SK-N-SH (cell line): ENCODE data around the gene NIPAL4. TPM values are rescaled to one million over a fixed set of nuclear protein-coding genes. Genes with fewer than 3 reads are reported as not detected.

ENCODE experiments used
- CTCF ChIA-PET: fragments of 300-600, 350-600 bp; formaldehyde crosslinking; extraction: SDS; loops from one replicate; lab custom pipeline; 2021; lab: Yijun Ruan, JAX
- POLR2A ChIA-PET: fragments of 350-600 bp; sonication (Branson Sonifier 250); formaldehyde crosslinking; extraction: SDS; loops from one replicate; lab custom pipeline; 2020; ENCODE audit warnings: antibody characterized with exemption, inconsistent platforms; lab: Yijun Ruan, JAX
- DNase-seq: peaks from one replicate; pipeline ENCODE4 v3.0.0; 2012
- H2AFZ ChIP-seq: fragments of 200-600 bp; sonication (generic); 2 replicates; pipeline ENCODE4 v1.8.1; 2016; ENCODE audit warnings: antibody characterized with exemption, mild to moderate bottlenecking, low read depth
- H3F3A ChIP-seq: fragments of 200-600 bp; sonication (generic); replicated peaks from 2 replicates; pipeline ENCODE3; 2016; ENCODE audit warnings: antibody characterized with exemption, mild to moderate bottlenecking; ENCODE audit not compliant: insufficient read depth
- H3K27ac ChIP-seq, 2 experiments: fragments of 200-500 bp in 1 of 2; fragments of 200-600 bp in 1 of 2; sonication (Bioruptor generic) in 1 of 2; sonication (generic), shearing (Covaris generic) in 1 of 2; 2 replicates each; pipeline versions ENCODE4 v1.5.1 to v1.6.1; 2014 to 2016; ENCODE audit warnings: low read depth in 2 of 2, inconsistent platforms in 1 of 2, low read length in 1 of 2, mild to moderate bottlenecking in 1 of 2, mixed read lengths in 1 of 2
- H3K27me3 ChIP-seq: fragments of 200-600 bp; sonication (generic), shearing (Covaris generic); 2 replicates; pipeline ENCODE4 v1.6.1; 2016; ENCODE audit warnings: mixed run types; ENCODE audit not compliant: insufficient read depth
- H3K36me3 ChIP-seq, 2 experiments: fragments of 200-500 bp in 1 of 2; fragments of 200-600 bp in 1 of 2; sonication (Bioruptor generic) in 1 of 2; sonication (generic) in 1 of 2; replicated peaks in 1 of 2; 2 replicates each; pipeline versions ENCODE3 to v1.5.1; 2014 to 2016; ENCODE audit warnings: low read length in 1 of 2, mild to moderate bottlenecking in 1 of 2; ENCODE audit not compliant: insufficient read depth in 2 of 2, control insufficient read depth in 1 of 2
- H3K4me1 ChIP-seq, 2 experiments: fragments of 200-500 bp in 1 of 2; fragments of 200-600 bp in 1 of 2; sonication (Bioruptor generic) in 1 of 2; sonication (generic), shearing (Covaris generic) in 1 of 2; 2 replicates each; pipeline versions ENCODE4 v1.5.1 to v1.6.1; 2014 to 2016; ENCODE audit warnings: low read depth in 1 of 2, low read length in 1 of 2, mixed run types in 1 of 2; ENCODE audit not compliant: insufficient read depth in 2 of 2, control insufficient read depth in 1 of 2
- H3K4me2 ChIP-seq: fragments of 200-600 bp; sonication (generic), shearing (Covaris generic); 2 replicates; pipeline ENCODE4 v1.6.1; 2017; ENCODE audit warnings: mixed run types
- H3K4me3 ChIP-seq, 2 experiments: fragments of 200-500 bp in 1 of 2; fragments of 200-600 bp in 1 of 2; sonication (Bioruptor generic) in 1 of 2; sonication (generic), shearing (Covaris generic) in 1 of 2; 2 replicates each; pipeline versions ENCODE4 v1.5.1 to v1.8.1; 2014 to 2016; ENCODE audit warnings: low read depth in 2 of 2, inconsistent platforms in 1 of 2, low read length in 1 of 2, mild to moderate bottlenecking in 1 of 2, mixed read lengths in 1 of 2, moderate library complexity in 1 of 2
- H3K79me2 ChIP-seq: fragments of 200-600 bp; sonication (generic); 2 replicates; pipeline ENCODE4 v1.8.1; 2017; ENCODE audit warnings: mild to moderate bottlenecking; ENCODE audit not compliant: insufficient read depth
- H3K9ac ChIP-seq: fragments of 200-600 bp; sonication (generic); 2 replicates; pipeline ENCODE4 v1.6.1; 2017; ENCODE audit warnings: mixed run types
- H3K9me2 ChIP-seq: fragments of 200-600 bp; sonication (generic); 2 replicates; pipeline ENCODE4 v1.6.1; 2017; ENCODE audit warnings: mixed run types
- H3K9me3 ChIP-seq: fragments of 200-600 bp; sonication (generic); 2 replicates; pipeline ENCODE4 v1.6.1; 2017; ENCODE audit warnings: mixed run types, mild to moderate bottlenecking, moderate library complexity
- H4K20me1 ChIP-seq: fragments of 200-600 bp; sonication (generic); 2 replicates; pipeline ENCODE4 v1.6.1; 2017; ENCODE audit warnings: mild to moderate bottlenecking, mixed run types; ENCODE audit not compliant: insufficient read depth
- CHD2 ChIP-seq: fragments of 150-350 bp; IDR thresholded peaks from 2 replicates; pipeline ENCODE4 v1.6.1; 2018; ENCODE audit warnings: low read length; ENCODE audit not compliant: partially characterized antibody
- EP300 ChIP-seq, 2 experiments: IDR thresholded peaks; 2 replicates each; pipeline versions ENCODE4 v1.4.0 to v1.6.1; 2012; ENCODE audit warnings: borderline replicate concordance in 1 of 2, low read depth in 1 of 2, low read length in 1 of 2
- FOSL2 ChIP-seq: IDR thresholded peaks from 2 replicates; pipeline ENCODE4 v1.4.0; 2012; ENCODE audit warnings: low read depth, mild to moderate bottlenecking, moderate library complexity, borderline replicate concordance
- FOXJ3 ChIP-seq: sonication (generic); formaldehyde crosslinking; IDR thresholded peaks from 2 replicates; pipeline ENCODE4 v1.5.1; 2020; ENCODE audit warnings: mild to moderate bottlenecking, missing genetic modification reagents
- FOXM1 ChIP-seq: IDR thresholded peaks from 2 replicates; pipeline ENCODE4 v1.4.0; 2012; ENCODE audit warnings: low read depth, mild to moderate bottlenecking
- JUND ChIP-seq: IDR thresholded peaks from 2 replicates; pipeline ENCODE4 v1.4.0; 2012
- NFIC ChIP-seq: IDR thresholded peaks from 2 replicates; pipeline ENCODE4 v1.4.0; 2012; ENCODE audit warnings: borderline replicate concordance
- NRF1 ChIP-seq: IDR thresholded peaks from 2 replicates; pipeline ENCODE4 v1.6.1; 2012; ENCODE audit warnings: low read depth, mild to moderate bottlenecking, low read length
- RAD21 ChIP-seq: IDR thresholded peaks from 2 replicates; pipeline ENCODE4 v1.6.1; 2012; ENCODE audit warnings: mild to moderate bottlenecking, low read length
- RCOR1 ChIP-seq: fragments of 150-350 bp; IDR thresholded peaks from 2 replicates; pipeline ENCODE4 v1.6.1; 2017; ENCODE audit warnings: antibody characterized with exemption, low read length
- RXRA ChIP-seq: IDR thresholded peaks from 2 replicates; pipeline ENCODE4 v1.4.0; 2012; ENCODE audit warnings: low read depth, mild to moderate bottlenecking, borderline replicate concordance
- TCF12 ChIP-seq: IDR thresholded peaks from 2 replicates; pipeline ENCODE4 v1.4.0; 2012
- WGBS: methylation state at CpG from one replicate; pipeline ENCODE4 v1.1.6; 2017; ENCODE audit warnings: low lambda C conversion rate; 5-methylcytosine and 5-hydroxymethylcytosine counted together
- polyA plus RNA-seq, 3 experiments: library from polyadenylated mRNA; depleted of rRNA; stranded (reverse); fragments of >200 nt; gene quantifications; 2 replicates each; pipeline ENCODE4 v1.2.3, GENCODE V29; 2012
- TF ChIP-seq, protein P1 (sequence below): fragments of 150-350 bp; IDR thresholded peaks from 2 replicates; pipeline ENCODE4 v1.6.1; 2017; ENCODE audit warnings: antibody characterized with exemption, low read length, low read depth, borderline replicate concordance
- TF ChIP-seq, protein P2 (sequence below): IDR thresholded peaks from 2 replicates; pipeline ENCODE4; 2012
- TF ChIP-seq, protein P3 (sequence below): fragments of 150-350 bp; IDR thresholded peaks from 2 replicates; pipeline ENCODE4 v1.6.1; 2016; ENCODE audit warnings: mild to moderate bottlenecking, low read depth, low read length

The NIPAL4 gene
- polyA plus RNA-seq, 1 of the 3 experiments (the other 2 are of a cell fraction), result 2.3 TPM

DNA sequence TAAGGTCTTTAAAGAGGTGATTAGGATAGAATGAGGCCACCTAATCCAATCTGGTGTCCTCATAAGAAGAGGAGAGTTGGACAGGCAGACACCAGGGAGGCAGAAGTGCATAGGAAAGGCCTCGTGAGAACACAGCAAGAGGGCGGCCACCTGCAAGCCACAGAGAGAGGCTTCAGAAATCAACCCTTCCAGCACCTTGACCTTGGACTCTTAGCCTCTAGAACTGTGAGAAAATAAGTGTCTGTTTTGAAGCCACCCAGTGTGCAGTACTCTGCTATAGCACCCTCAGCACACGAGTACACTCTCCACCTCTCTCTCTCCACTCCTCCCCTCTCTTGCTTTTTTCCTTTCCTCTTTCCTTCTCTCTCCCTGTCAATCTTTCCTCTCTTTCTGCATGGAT, 26.8 kb downstream of the NIPAL4 start:
- CTCF ChIA-PET, result interaction anchor here (2.2 kb wide), 1 partner anchor 158 kb away, joined by 11 read pairs; no protein-coding TSS in a partner anchor
- no peaks in the 10 kb centered on the region for H3K27me3 ChIP-seq
- TF ChIP-seq EP300 (IDR thresholded peaks at IDR 0.05; ENCODE audit: borderline replicate concordance in 1 of 2, low read depth in 1 of 2, low read length in 1 of 2) (no peak), CHD2 (no peak), FOXM1 (no peak), FOXJ3 (CRISPR knock-in tag) (no peak), FOSL2 (no peak), JUND (no peak), NFIC (no peak)
- TF ChIP-seq, protein P1, sequence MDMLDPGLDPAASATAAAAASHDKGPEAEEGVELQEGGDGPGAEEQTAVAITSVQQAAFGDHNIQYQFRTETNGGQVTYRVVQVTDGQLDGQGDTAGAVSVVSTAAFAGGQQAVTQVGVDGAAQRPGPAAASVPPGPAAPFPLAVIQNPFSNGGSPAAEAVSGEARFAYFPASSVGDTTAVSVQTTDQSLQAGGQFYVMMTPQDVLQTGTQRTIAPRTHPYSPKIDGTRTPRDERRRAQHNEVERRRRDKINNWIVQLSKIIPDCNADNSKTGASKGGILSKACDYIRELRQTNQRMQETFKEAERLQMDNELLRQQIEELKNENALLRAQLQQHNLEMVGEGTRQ, result no peak
- TF ChIP-seq, protein P2, sequence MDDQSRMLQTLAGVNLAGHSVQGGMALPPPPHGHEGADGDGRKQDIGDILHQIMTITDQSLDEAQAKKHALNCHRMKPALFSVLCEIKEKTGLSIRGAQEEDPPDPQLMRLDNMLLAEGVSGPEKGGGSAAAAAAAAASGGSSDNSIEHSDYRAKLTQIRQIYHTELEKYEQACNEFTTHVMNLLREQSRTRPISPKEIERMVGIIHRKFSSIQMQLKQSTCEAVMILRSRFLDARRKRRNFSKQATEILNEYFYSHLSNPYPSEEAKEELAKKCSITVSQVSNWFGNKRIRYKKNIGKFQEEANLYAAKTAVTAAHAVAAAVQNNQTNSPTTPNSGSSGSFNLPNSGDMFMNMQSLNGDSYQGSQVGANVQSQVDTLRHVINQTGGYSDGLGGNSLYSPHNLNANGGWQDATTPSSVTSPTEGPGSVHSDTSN, result no peak
- TF ChIP-seq, all 33 proteins: peak for 0
- Histone ChIP-seq H3K4me2 (no peak overlapping the region), H3K4me3 (no peak overlapping the region), H3K4me1 (no peaks in the 10 kb centered on the region), H4K20me1 (peaks cover 6% of the 10 kb centered on the region; the same call in 1 of the 2 replicates), H3K36me3 (peaks cover 49 to 77% of the 10 kb centered on the region in 2 experiments), H2AFZ (no peak overlapping the region), H3K9me2 (no peaks in the 10 kb centered on the region), H3K9ac (no peak overlapping the region), H3K27ac (no peak overlapping the region), H3K79me2 (peaks cover 16% of the 10 kb centered on the region; the same call in 1 of the 2 replicates), H3K9me3 (no peaks in the 10 kb centered on the region), H3F3A (peaks cover 35% of the 10 kb centered on the region)
- POLR2A ChIA-PET, result no interaction called here
- DNase-seq, result no peak
- 86% methylated on average over 3 of the region's 3 CpGs for WGBS

DNA sequence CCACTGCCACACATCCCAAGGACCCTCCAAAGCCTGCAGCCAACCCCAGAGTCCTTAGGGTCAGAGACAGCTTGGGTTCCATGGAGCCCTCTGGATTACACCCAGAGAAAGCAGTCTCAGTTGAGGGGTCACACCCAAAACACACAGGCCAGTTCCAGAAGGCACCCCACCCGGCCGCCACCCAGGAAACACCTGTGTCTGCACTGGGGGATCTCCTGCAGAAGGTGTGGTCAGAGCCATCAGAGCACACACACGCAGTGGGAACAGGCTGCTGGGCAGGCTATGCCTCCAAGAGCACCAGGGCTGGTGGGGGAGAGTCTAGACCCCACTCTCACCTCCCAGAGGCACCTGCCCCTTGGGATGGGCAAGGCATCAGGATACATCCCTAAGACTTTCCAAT, 27.3 kb downstream of the NIPAL4 start:
- no peak overlapping the region for H3K4me2 ChIP-seq
- POLR2A ChIA-PET, result no interaction called here
- no peaks in the 10 kb centered on the region for H3K9me3 ChIP-seq
- no peak overlapping the region for H3K4me3 ChIP-seq
- CTCF ChIA-PET, result no interaction called here
- H3K4me1 ChIP-seq, result no peaks in the 10 kb centered on the region
- peaks cover 16% of the 10 kb centered on the region; the same call in 1 of the 2 replicates for H3K79me2 ChIP-seq
- no CpG with 5 or more reads among the region's 3 CpGs for WGBS
- no peaks in the 10 kb centered on the region for H3K27me3 ChIP-seq
- no peak overlapping the region for H3K27ac ChIP-seq
- DNase-seq, result no peak
- H3F3A ChIP-seq, result peaks cover 32% of the 10 kb centered on the region
- TF ChIP-seq TCF12 (no peak), RXRA (no peak), RAD21 (no peak), RCOR1 (no peak), CHD2 (no peak), NFIC (no peak), NRF1 (no peak)
- TF ChIP-seq, protein P3, sequence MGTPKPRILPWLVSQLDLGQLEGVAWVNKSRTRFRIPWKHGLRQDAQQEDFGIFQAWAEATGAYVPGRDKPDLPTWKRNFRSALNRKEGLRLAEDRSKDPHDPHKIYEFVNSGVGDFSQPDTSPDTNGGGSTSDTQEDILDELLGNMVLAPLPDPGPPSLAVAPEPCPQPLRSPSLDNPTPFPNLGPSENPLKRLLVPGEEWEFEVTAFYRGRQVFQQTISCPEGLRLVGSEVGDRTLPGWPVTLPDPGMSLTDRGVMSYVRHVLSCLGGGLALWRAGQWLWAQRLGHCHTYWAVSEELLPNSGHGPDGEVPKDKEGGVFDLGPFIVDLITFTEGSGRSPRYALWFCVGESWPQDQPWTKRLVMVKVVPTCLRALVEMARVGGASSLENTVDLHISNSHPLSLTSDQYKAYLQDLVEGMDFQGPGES, result no peak
- TF ChIP-seq, protein P1, result no peak
- no peak overlapping the region for H2AFZ ChIP-seq
- H4K20me1 ChIP-seq, result peaks cover 6% of the 10 kb centered on the region; the same call in 1 of the 2 replicates
- no peak overlapping the region for H3K9ac ChIP-seq
- H3K9me2 ChIP-seq, result no peaks in the 10 kb centered on the region
- H3K36me3 ChIP-seq, result peaks cover 49 to 76% of the 10 kb centered on the region in 2 experiments
